Fibroblast of peridontal ligament (primary cell): ENCODE results near the gene FAM124A.

Experiments used
- DNase-seq: peaks from one replicate; pipeline ENCODE4 v3.0.0-alpha.2; 2010; ENCODE audit errors: extremely low read depth

The FAM124A gene

GRCh38 chr13:51220706-51221105 lies 1.5 kb upstream of the FAM124A start:
- no peak for DNase-seq

GRCh38 chr13:51221108-51221507 lies 1.1 kb upstream of the FAM124A start:
- DNase-seq = no peak

GRCh38 chr13:51221674-51222036 lies 543 bp upstream of the FAM124A start:
- no peak for DNase-seq

DNA sequence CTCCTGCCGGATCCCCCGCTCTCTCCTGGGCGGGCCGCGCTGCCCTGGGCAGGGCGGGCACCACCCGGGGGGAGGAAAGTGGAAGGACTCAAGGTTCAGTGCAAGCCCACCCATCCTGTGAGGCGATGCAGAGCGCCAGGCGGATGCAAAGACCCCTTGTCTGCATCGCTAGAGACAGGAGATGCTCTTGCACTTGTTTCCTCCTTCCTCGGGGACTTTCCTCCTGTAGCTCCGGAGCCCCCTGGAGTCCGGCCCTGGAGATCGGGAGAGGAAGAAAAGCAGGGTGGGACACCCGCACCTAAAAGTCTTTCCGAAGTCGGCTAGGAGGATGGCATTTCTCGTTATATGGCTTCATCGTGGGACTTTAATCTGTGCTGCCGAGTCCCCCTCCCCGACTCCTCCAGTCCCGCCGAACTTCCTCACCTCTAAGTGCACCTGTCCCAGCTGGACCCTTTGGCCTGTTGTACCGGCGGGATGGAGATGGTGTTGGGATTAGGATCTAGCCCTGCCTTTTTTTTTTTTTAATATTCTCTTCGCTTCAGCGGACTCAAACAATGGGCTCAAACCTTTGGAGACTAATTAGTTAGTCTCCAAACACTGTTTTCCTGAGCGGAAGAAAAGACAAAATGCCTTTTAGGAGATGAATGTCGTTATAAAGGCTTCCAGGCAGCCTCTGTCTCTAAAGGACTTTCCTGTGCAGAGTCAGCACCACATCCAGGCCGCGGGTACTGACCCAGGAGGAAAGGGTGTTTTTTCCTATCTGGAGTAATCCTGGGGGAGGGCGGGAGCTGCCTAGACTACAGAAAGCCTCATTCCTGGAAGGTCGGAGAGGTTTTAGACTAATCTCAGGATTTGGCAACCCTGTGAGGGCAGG lies 725 bp downstream of the FAM124A start:
- no peak for DNase-seq

GRCh38 chr13:51223560-51224270 lies 1.5 kb downstream of the FAM124A start:
- no peak for DNase-seq

DNA sequence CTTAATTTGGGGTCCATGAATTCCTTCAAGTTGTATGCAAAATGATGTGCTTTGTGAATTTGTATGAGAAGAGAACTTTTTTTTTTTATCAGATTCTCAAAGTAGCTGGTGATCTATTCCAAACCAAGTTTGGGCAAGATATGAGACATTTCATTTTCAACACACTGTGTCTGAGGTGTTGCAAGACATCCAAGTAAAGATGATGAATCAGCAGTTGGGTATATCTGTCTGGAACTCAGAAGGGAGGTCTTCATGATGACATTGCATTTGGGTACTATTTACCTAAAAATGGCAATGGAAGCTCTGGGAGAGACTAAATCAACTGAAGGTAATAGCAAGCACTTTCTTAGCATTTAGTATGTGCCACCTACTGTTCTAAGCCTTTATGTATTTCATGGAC lies 2.8 kb downstream of the FAM124A start:
- no peak for DNase-seq

DNA sequence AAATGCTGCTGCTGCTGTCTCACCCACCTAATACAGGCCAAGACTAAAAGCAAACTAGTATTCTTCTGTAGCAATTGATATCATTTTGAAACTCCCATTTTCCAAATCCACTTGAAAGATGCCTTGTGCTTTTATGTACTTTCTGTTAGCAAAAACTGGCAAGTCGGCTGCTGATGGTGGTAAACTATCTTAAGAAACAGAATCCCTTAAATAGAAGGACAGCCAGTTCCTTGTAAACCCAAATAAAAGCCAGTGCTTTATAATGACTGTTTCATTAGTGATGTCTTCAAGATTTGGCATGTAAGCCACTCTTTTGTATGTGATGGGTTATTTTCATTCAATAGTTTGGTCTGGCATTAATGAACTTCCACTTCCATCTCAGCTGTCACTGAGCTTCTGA lies 5.2 kb downstream of the FAM124A start:
- DNase-seq = no peak

GRCh38 chr13:51229101-51229719 lies 7.0 kb downstream of the FAM124A start:
- no peak for DNase-seq

- DNase-seq = no peak
These were observed 7.5 kb downstream of the FAM124A start for GRCh38 chr13:51229731-51230130.

GRCh38 chr13:51230477-51231105 lies 8.4 kb downstream of the FAM124A start:
- DNase-seq = peak; percentile 65

GRCh38 chr13:51231456-51231855 lies 9.3 kb downstream of the FAM124A start:
- no peak for DNase-seq

DNA sequence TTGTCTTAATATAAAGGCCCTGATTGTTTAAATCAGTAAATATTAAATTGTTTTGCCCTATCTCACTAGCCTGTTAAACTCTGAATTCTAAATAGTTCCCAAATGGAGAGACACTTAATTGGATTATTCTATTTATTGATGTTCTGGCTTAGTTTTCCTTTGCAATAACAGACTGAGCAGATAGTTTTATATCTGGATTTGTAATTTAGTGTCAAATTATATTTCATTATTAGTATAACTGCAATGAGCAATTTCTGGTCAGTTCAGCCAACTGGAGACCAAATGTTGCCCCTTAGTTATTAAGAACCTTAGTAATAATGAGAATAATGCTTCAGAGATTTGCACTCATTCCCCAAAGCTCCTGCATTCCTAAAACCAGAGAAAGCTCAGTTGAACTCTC lies 10.1 kb downstream of the FAM124A start:
- no peak for DNase-seq

GRCh38 chr13:51233117-51233826 lies 11.1 kb downstream of the FAM124A start:
- no peak for DNase-seq

- no peak for DNase-seq
These were observed 12.5 kb downstream of the FAM124A start for GRCh38 chr13:51234676-51235075.

DNA sequence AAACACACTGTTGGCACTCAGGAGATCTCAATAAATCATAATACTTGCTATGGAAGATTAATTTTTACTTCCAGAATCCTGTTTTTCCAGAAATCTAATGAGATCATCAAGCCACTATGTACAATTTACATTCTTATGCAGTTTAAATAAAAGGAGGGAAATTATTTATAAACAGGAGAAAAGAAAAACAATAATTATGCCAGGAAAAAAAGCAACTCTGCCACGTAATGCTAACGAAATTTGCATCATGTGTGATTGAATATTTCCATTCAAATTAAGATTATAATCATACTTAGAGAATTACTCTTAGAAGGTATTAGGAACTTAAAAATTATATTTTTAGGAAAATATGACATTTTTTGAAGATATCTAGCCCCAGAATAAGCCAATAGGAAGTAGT lies 13.0 kb downstream of the FAM124A start:
- peak; percentile 19 for DNase-seq

DNA sequence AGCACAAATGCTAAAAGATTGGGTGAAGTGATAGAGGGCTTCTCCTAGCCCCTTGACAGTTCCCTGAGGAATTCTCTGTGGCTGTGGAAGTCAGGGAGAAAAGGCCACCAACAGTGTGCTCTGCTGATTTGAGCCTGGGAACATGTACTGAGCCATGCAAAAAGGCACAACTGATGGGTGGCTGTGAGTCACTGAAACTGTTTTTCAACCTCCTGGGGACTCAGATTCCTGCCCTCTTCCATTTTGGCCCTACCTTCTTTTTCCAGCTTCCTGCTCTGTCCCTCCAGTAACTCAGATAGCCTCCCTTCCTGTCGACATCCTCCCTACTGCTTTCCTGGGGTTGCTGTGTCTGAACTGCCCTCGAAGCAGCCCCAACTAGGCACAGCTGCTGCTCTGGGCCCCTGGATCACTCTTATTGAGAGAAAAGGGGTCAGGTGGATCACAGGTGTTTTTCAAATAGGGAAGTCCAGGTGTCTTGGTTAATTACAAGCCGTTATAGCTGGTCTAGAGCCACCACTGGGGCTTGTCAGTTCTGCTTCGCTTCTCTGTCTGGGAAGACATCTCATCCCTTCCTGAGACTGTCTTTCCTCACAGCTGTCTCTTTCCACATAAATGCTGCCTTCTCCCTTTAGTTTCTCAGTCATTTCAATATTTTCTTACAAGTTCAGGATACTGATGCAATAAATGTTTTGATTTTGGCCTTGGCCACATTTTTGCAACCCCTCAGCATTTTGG lies 13.7 kb downstream of the FAM124A start:
- DNase-seq = no peak

- no peak for DNase-seq
These were observed 14.2 kb downstream of the FAM124A start for GRCh38 chr13:51236491-51236792.

- DNase-seq = no peak
These were observed 15.2 kb downstream of the FAM124A start for GRCh38 chr13:51237386-51237785.

DNA sequence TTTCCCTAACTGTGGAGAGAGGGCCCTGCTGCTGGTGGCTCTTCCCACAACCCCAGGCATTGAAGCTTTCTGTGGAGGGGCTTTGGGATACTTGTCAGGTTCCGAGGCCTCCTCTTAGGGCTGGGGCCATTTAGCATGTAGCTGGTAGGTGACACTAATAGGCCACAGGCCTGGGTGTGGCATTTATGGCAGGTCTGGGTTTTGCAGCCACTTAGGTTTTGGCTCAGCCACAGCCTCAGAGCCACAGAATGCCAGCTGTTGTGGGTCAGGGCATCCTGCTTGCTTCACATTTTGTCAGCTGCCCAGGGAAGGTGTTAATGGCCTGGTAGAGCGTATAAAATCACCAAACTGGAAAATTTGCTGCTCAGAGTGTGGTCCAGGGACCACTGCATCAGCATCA lies 15.7 kb downstream of the FAM124A start:
- no peak for DNase-seq

GRCh38 chr13:51240178-51240577 lies 18.0 kb downstream of the FAM124A start:
- DNase-seq = no peak

- DNase-seq = no peak
These were observed 18.8 kb downstream of the FAM124A start for GRCh38 chr13:51240958-51241357.
